Endothelial cell (in vitro differentiated cells): ENCODE results near the gene PTTG1. TPM values are rescaled to one million over a fixed set of nuclear protein-coding genes. Genes with fewer than 3 reads are reported as not detected.

Experiments used
- DNase-seq: peaks from one replicate; pipeline ENCODE4 v3.0.0; 2021; ENCODE audit warnings: low spot score
- H3K27ac Mint-ChIP-seq: one replicate; pipeline ENCODE4 v1.8.0; 2021; ENCODE audit warnings: mixed read lengths, inconsistent platforms; ENCODE audit not compliant: unreplicated experiment
- H3K27me3 Mint-ChIP-seq: one replicate; pipeline ENCODE4 v1.8.0; 2021; ENCODE audit warnings: mild to moderate bottlenecking, moderate library complexity, mixed read lengths, inconsistent platforms; ENCODE audit not compliant: unreplicated experiment
- H3K36me3 Mint-ChIP-seq: one replicate; pipeline ENCODE4 v1.8.0; 2021; ENCODE audit warnings: mild to moderate bottlenecking, low read depth, mixed read lengths, inconsistent platforms; ENCODE audit not compliant: unreplicated experiment
- H3K4me1 Mint-ChIP-seq: one replicate; pipeline ENCODE4 v1.8.0; 2021; ENCODE audit warnings: mild to moderate bottlenecking, mixed read lengths, inconsistent platforms; ENCODE audit not compliant: unreplicated experiment
- H3K4me3 Mint-ChIP-seq: one replicate; pipeline ENCODE4 v1.8.0; 2021; ENCODE audit warnings: mild to moderate bottlenecking, mixed read lengths, inconsistent platforms; ENCODE audit not compliant: unreplicated experiment
- H3K9me3 Mint-ChIP-seq: one replicate; pipeline ENCODE4 v1.8.0; 2021; ENCODE audit warnings: mixed read lengths, inconsistent platforms; ENCODE audit not compliant: unreplicated experiment
- total RNA-seq: library from RNA; stranded (reverse); fragmentation: NEBNext Ultra II Directional; extraction: Animal tissue kit (Norgen Biotek cat#: 25700); gene quantifications from one replicate; pipeline ENCODE4 v1.2.1, GENCODE V29; 2021; ENCODE audit not compliant: unreplicated experiment
- TF ChIP-seq, protein P1 (sequence below): fragments of 200-600 bp; sonication (generic); IDR thresholded peaks from one replicate; pipeline ENCODE4 v1.5.0; 2021; ENCODE audit warnings: antibody characterized with exemption; ENCODE audit not compliant: unreplicated experiment

The PTTG1 gene
- total RNA-seq, 1 donor from 2014 or later = 25.1 TPM

DNA sequence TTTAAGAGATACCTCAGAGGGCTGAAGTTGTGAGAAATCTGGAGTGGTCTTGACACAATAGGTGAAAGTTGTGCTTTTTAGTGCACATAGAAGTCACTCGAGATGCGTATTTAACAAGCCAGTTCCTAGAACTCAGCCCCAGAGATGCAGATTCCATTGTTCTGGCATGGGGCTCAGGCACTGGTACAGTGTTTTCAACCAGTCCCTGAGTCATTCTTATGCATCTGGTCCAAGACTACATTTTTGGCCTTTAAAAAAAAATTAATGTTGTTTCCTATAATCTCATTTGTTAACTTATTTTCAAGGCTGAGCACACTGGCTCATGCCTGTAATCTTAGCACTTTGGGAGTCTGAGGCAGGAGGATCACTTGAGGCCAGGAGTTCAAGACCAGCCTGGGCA is 29.6 kb downstream of the PTTG1 start:
- Mint-ChIP-seq H3K4me1 (peaks cover 14% of the 10 kb centered on the region), H3K36me3 (no peaks in the 10 kb centered on the region), H3K4me3 (no peak overlapping the region), H3K9me3 (no peaks in the 10 kb centered on the region), H3K27ac (no peak overlapping the region), H3K27me3 (peaks cover 2% of the 10 kb centered on the region)
- DNase-seq = no peak
- TF ChIP-seq, protein P1, sequence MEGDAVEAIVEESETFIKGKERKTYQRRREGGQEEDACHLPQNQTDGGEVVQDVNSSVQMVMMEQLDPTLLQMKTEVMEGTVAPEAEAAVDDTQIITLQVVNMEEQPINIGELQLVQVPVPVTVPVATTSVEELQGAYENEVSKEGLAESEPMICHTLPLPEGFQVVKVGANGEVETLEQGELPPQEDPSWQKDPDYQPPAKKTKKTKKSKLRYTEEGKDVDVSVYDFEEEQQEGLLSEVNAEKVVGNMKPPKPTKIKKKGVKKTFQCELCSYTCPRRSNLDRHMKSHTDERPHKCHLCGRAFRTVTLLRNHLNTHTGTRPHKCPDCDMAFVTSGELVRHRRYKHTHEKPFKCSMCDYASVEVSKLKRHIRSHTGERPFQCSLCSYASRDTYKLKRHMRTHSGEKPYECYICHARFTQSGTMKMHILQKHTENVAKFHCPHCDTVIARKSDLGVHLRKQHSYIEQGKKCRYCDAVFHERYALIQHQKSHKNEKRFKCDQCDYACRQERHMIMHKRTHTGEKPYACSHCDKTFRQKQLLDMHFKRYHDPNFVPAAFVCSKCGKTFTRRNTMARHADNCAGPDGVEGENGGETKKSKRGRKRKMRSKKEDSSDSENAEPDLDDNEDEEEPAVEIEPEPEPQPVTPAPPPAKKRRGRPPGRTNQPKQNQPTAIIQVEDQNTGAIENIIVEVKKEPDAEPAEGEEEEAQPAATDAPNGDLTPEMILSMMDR = no peak

DNA sequence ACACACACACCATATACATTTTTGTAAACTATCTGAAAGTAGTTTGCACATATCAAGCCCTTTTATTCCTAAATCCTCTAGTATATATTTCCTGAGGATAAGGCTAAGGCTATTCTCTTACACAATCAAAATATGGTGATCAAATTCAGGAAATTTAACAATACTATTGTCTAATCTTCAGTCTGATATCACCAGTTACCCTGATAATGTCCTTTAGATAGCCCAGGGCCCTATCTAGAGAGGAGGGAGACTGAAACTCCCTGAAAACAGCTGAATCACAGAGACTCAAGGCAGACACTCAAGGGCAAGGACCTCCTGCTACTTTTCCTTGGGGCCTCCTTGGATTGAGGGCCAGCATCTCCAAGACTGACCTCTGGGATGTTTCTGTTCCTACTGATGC is 30.4 kb downstream of the PTTG1 start:
- H3K27me3 Mint-ChIP-seq = peaks cover 2% of the 10 kb centered on the region
- H3K4me3 Mint-ChIP-seq = no peak overlapping the region
- no peak for DNase-seq
- peaks cover 16% of the 10 kb centered on the region for H3K4me1 Mint-ChIP-seq
- H3K36me3 Mint-ChIP-seq = no peaks in the 10 kb centered on the region
- H3K9me3 Mint-ChIP-seq = no peaks in the 10 kb centered on the region
- TF ChIP-seq, protein P1 = no peak
- H3K27ac Mint-ChIP-seq = no peak overlapping the region

DNA sequence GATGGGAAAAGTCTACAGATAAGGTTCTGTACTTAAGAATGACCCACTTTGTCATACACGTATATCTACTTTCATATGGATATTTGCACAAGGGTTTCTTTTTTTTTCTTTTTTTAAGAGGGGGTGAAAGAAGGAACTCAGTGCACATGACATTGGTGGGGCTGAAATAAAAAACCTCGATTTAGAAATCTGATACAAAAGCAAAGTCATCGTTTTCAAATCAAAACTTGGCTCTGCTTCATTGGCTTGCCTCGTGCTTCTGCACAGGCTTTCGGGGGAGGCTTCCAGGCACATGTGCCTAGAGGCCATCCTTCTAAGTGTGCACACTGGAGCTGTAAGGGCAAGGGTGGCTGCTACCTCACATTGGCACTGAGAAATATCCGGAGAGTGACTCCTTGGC is 31.1 kb downstream of the PTTG1 start:
- DNase-seq = no peak
- peaks cover 16% of the 10 kb centered on the region for H3K4me1 Mint-ChIP-seq

DNA sequence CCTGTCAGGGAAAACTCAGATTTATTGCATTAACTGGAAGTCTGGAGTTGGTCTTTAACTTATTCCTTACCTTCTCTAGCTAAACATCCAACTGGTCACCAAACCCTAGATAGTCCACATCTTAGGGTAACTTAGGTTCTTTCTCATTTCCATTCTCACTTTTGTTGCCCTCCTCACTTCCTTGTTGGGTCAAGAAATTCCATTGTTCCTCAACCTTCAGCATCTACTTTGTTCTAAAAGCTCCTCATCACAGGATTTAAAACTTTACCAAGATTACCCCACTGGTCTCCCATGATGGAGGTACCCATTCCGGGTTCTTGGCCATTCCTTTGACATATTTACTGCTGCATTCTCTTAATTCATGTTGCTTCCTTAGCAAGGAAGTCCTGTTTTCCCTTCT is 32.1 kb downstream of the PTTG1 start:
- H3K4me3 Mint-ChIP-seq = no peak overlapping the region
- no peaks in the 10 kb centered on the region for H3K9me3 Mint-ChIP-seq
- peaks cover 2% of the 10 kb centered on the region for H3K27me3 Mint-ChIP-seq
- peaks cover 16% of the 10 kb centered on the region for H3K4me1 Mint-ChIP-seq
- TF ChIP-seq, protein P1 = no peak
- no peaks in the 10 kb centered on the region for H3K36me3 Mint-ChIP-seq
- peak overlapping the region; percentile 61 for H3K27ac Mint-ChIP-seq
- DNase-seq = no peak

More for the DNA sequence above, 31.1 kb downstream of the PTTG1 start:
- Mint-ChIP-seq H3K27me3 (peaks cover 2% of the 10 kb centered on the region), H3K36me3 (no peaks in the 10 kb centered on the region), H3K9me3 (no peaks in the 10 kb centered on the region), H3K4me3 (no peak overlapping the region), H3K27ac (peak overlapping the region; percentile 9)
- TF ChIP-seq, protein P1 = no peak

DNA sequence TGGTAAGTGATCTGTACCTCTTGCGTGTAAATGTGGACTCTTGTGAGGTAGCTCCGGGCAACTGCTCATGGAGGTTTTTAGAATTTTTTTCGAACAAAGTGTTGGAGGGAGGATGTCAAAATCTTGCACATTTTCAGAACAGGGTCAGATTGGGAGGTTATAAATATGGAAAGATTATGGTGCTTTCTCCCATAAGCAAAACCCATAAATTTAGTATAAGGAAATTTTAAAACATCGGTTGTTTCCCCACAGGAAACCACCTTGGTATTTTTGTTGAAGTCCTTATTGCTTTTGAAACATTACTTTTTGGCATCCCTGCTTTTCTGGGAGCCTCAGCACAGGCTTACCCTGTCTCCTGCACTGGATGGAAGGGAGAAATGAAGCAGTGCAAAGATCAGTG is 33.9 kb downstream of the PTTG1 start:
- Mint-ChIP-seq H3K27me3 (peaks cover 2% of the 10 kb centered on the region), H3K27ac (no peak overlapping the region), H3K4me3 (no peak overlapping the region), H3K36me3 (no peaks in the 10 kb centered on the region), H3K4me1 (peaks cover 11% of the 10 kb centered on the region), H3K9me3 (no peaks in the 10 kb centered on the region)
- TF ChIP-seq, protein P1 = no peak
- no peak for DNase-seq
